ENCODE results near the gene LRRTM4.

DNA sequence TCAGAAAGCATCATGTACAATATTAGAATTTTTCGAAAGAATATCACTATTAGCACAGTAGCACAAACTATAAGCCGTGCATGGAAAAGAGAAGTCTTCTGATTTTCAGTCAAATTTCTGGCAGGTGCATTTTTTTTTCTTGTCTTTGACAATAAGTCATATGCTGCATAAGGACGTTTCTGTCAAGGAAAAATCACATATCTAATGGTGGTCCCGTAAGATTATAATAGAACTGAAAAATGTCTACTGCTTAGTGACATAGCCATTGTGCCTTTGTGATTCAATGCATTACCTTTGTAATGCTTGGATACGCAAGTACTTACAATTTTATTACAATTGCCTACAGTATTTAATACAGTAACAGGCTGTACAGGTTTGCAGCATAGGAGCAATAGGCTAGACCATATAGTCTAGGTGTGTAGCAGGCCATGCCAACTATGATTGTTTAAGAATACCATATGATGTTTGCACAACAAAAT, 329.3 kb downstream of the LRRTM4 start:
- TF ChIP-seq POLR2AphosphoS5 (IDR thresholded peaks at IDR 0.05; ENCODE audit: low read depth, low read length) = no peak
- no peak for TF ChIP-seq POLR2A (IDR thresholded peaks at IDR 0.05; ENCODE audit: low read depth, low read length)
- TF ChIP-seq PAX5 (IDR thresholded peaks at IDR 0.05; ENCODE audit: insufficient read depth, low read length, severe bottlenecking) = no peak
- TF ChIP-seq TAF1 (IDR thresholded peaks at IDR 0.05; ENCODE audit: low read depth, low read length) = no peak
- TF ChIP-seq SPI1 (IDR thresholded peaks at IDR 0.05; ENCODE audit: low read depth, low read length) = no peak

Measured in GM12891 (cell line).